KOPT-K1 (cell line): Measurements from ENCODE around the gene CDHR4.
A peak's percentile ranks its signal among the peaks of the same experiment; 100 is the strongest.
"Not testable (repeated sequence)": the region's sequence is repeated elsewhere in the genome, so short reads cannot be mapped to it uniquely, and the experiment has no call there.

Source experiments
- H3K27ac ChIP-seq: fragments of 200-600 bp; sonication (generic); 2 replicates; pipeline ENCODE4 v1.5.1; 2016; ENCODE audit warnings: antibody characterized with exemption, mild to moderate bottlenecking, low read depth, low read length; ENCODE audit not compliant: poor library complexity, severe bottlenecking
- H3K36me3 ChIP-seq: fragments of 200-600 bp; sonication (generic); 2 replicates; pipeline ENCODE4 v1.5.1; 2017; ENCODE audit warnings: antibody characterized with exemption, mild to moderate bottlenecking, low read length, moderate library complexity; ENCODE audit not compliant: insufficient read depth
- H3K9me3 ChIP-seq: fragments of 200-600 bp; sonication (generic); 2 replicates; pipeline ENCODE4 v1.5.1; 2017; ENCODE audit warnings: antibody characterized with exemption, low read length, mild to moderate bottlenecking; ENCODE audit not compliant: insufficient read depth, poor library complexity, severe bottlenecking

CDHR4 gene

GRCh38 chr3:49792371-49793150, 7.1 kb downstream of the CDHR4 start:
- Histone ChIP-seq H3K9me3 (no peaks in the 10 kb centered on the region), H3K36me3 (no peaks in the 10 kb centered on the region), H3K27ac (no peak overlapping the region)

- H3K9me3 ChIP-seq = no peaks in the 10 kb centered on the region
- H3K27ac ChIP-seq = no peak overlapping the region
- H3K36me3 ChIP-seq = no peaks in the 10 kb centered on the region
Observed at GRCh38 chr3:49791571-49791970, 8.1 kb downstream of the CDHR4 start.

- H3K27ac ChIP-seq = no peak overlapping the region
- H3K9me3 ChIP-seq = no peaks in the 10 kb centered on the region
- H3K36me3 ChIP-seq = no peaks in the 10 kb centered on the region
Observed at GRCh38 chr3:49790626-49791411, 8.9 kb downstream of the CDHR4 start.

- H3K36me3 ChIP-seq = peaks cover 18% of the 10 kb centered on the region
Observed at GRCh38 chr3:49788056-49788455, 11.6 kb downstream of the CDHR4 start.

GRCh38 chr3:49787536-49787935, 12.1 kb downstream of the CDHR4 start:
- Histone ChIP-seq H3K36me3 (peaks cover 22% of the 10 kb centered on the region), H3K9me3 (no peaks in the 10 kb centered on the region), H3K27ac (no peak overlapping the region)

More at GRCh38 chr3:49788056-49788455, 11.6 kb downstream of the CDHR4 start:
- no peak overlapping the region for H3K27ac ChIP-seq
- no peaks in the 10 kb centered on the region for H3K9me3 ChIP-seq

- H3K27ac ChIP-seq = peak overlapping the region; percentile 69
- peaks cover 27% of the 10 kb centered on the region for H3K36me3 ChIP-seq
- H3K9me3 ChIP-seq = no peaks in the 10 kb centered on the region
Observed at GRCh38 chr3:49787182-49787464, 12.6 kb downstream of the CDHR4 start.

GRCh38 chr3:49786357-49787181, 13.1 kb downstream of the CDHR4 start, which contains the start of gene IP6K1:
Gene IP6K1, minus strand, starts transcription at chr3:49786542. Its CDS starts 38,502 bp downstream, at chr3:49748040.
- peaks cover 32% of the 10 kb centered on the region for H3K36me3 ChIP-seq
- H3K27ac ChIP-seq = peak within 1 kb of the TSS; percentile 69
- H3K9me3 ChIP-seq = no peaks in the 10 kb centered on the region

- H3K9me3 ChIP-seq = no peaks in the 10 kb centered on the region
- H3K27ac ChIP-seq = peak overlapping the region; percentile 69
- peaks cover 40% of the 10 kb centered on the region for H3K36me3 ChIP-seq
Observed at GRCh38 chr3:49785565-49786356, 13.9 kb downstream of the CDHR4 start.

GRCh38 chr3:49782277-49782676, 17.4 kb downstream of the CDHR4 start:
- H3K9me3 ChIP-seq, H3K27ac ChIP-seq: not testable (repeated sequence)
- peaks cover 64% of the 10 kb centered on the region for H3K36me3 ChIP-seq

- H3K9me3 ChIP-seq = no peaks in the 10 kb centered on the region
- no peak overlapping the region for H3K27ac ChIP-seq
- H3K36me3 ChIP-seq = peaks cover 71% of the 10 kb centered on the region
Observed at GRCh38 chr3:49781415-49782199, 18.1 kb downstream of the CDHR4 start.

GRCh38 chr3:49780975-49781365, 18.7 kb downstream of the CDHR4 start:
- peaks cover 77% of the 10 kb centered on the region for H3K36me3 ChIP-seq
- not testable (repeated sequence) for H3K9me3 ChIP-seq, H3K27ac ChIP-seq

- Histone ChIP-seq H3K9me3 (no peaks in the 10 kb centered on the region), H3K27ac (no peak overlapping the region), H3K36me3 (peaks cover 83% of the 10 kb centered on the region)
Observed at GRCh38 chr3:49780080-49780974, 19.3 kb downstream of the CDHR4 start.
